ENCODE measurements around the gene ITPRID2. TPM values are rescaled to one million over a fixed set of nuclear protein-coding genes. Genes with fewer than 3 reads are reported as not detected.

ITPRID2 gene
- total RNA-seq, 1 donor from 2014 or later = 100 TPM

DNA sequence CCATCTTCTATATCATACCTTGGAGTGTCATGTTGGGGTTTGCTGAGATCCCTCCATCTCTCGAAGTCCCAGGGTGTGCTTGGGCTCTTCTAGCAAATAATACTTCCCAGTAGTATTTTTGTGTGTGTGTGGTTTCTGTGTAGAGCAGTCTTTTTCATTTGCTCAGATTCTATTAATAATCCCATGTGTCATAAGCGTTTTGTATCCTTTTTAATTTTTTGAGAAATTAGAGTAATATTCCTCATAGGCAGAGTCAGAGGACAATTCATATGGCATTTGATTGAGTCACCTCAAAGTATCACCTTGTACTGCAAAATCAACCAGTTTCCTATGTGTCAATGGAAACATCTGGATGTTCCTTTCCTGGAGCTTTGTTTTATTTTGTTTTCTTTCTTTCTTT is 56.7 kb downstream of the ITPRID2 start:
- Mint-ChIP-seq H3K9me3 (ENCODE audit: unreplicated experiment) (peaks cover 7% of the 10 kb centered on the region), H3K27ac (ENCODE audit: unreplicated experiment) (no peak overlapping the region), H3K4me1 (ENCODE audit: unreplicated experiment) (peaks cover 36% of the 10 kb centered on the region), H3K4me3 (ENCODE audit: unreplicated experiment) (no peak overlapping the region), H3K36me3 (ENCODE audit: unreplicated experiment) (no peaks in the 10 kb centered on the region), H3K27me3 (ENCODE audit: unreplicated experiment) (no peaks in the 10 kb centered on the region)
- TF ChIP-seq, protein P1, sequence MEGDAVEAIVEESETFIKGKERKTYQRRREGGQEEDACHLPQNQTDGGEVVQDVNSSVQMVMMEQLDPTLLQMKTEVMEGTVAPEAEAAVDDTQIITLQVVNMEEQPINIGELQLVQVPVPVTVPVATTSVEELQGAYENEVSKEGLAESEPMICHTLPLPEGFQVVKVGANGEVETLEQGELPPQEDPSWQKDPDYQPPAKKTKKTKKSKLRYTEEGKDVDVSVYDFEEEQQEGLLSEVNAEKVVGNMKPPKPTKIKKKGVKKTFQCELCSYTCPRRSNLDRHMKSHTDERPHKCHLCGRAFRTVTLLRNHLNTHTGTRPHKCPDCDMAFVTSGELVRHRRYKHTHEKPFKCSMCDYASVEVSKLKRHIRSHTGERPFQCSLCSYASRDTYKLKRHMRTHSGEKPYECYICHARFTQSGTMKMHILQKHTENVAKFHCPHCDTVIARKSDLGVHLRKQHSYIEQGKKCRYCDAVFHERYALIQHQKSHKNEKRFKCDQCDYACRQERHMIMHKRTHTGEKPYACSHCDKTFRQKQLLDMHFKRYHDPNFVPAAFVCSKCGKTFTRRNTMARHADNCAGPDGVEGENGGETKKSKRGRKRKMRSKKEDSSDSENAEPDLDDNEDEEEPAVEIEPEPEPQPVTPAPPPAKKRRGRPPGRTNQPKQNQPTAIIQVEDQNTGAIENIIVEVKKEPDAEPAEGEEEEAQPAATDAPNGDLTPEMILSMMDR (IDR thresholded peaks at IDR 0.05) = no peak
- DNase-seq (ENCODE audit: extremely low spot score, unreplicated experiment) = no peak

GRCh38 chr2:181949047-181949446 is 57.5 kb downstream of the ITPRID2 start:
- Mint-ChIP-seq H3K4me3 (ENCODE audit: unreplicated experiment) (no peak overlapping the region), H3K4me1 (ENCODE audit: unreplicated experiment) (peaks cover 40% of the 10 kb centered on the region), H3K9me3 (ENCODE audit: unreplicated experiment) (peaks cover 7% of the 10 kb centered on the region), H3K27ac (ENCODE audit: unreplicated experiment) (no peak overlapping the region), H3K36me3 (ENCODE audit: unreplicated experiment) (no peaks in the 10 kb centered on the region), H3K27me3 (ENCODE audit: unreplicated experiment) (no peaks in the 10 kb centered on the region)
- TF ChIP-seq, protein P1 (IDR thresholded peaks at IDR 0.05) = no peak
- no peak for DNase-seq (ENCODE audit: extremely low spot score, unreplicated experiment)

- Mint-ChIP-seq H3K36me3 (ENCODE audit: unreplicated experiment) (no peaks in the 10 kb centered on the region), H3K4me3 (ENCODE audit: unreplicated experiment) (no peak overlapping the region), H3K4me1 (ENCODE audit: unreplicated experiment) (peaks cover 50% of the 10 kb centered on the region), H3K27ac (ENCODE audit: unreplicated experiment) (peak overlapping the region; percentile 14), H3K27me3 (ENCODE audit: unreplicated experiment) (no peaks in the 10 kb centered on the region), H3K9me3 (ENCODE audit: unreplicated experiment) (peaks cover 7% of the 10 kb centered on the region)
- TF ChIP-seq, protein P1 (IDR thresholded peaks at IDR 0.05) = no peak
- no peak for DNase-seq (ENCODE audit: extremely low spot score, unreplicated experiment)
Measured at GRCh38 chr2:181952404-181953226, 61.1 kb downstream of the ITPRID2 start.

- Mint-ChIP-seq H3K9me3 (ENCODE audit: unreplicated experiment) (peaks cover 3% of the 10 kb centered on the region), H3K27me3 (ENCODE audit: unreplicated experiment) (no peaks in the 10 kb centered on the region), H3K27ac (ENCODE audit: unreplicated experiment) (no peak overlapping the region), H3K4me3 (ENCODE audit: unreplicated experiment) (no peak overlapping the region), H3K4me1 (ENCODE audit: unreplicated experiment) (peaks cover 43% of the 10 kb centered on the region), H3K36me3 (ENCODE audit: unreplicated experiment) (no peaks in the 10 kb centered on the region)
- DNase-seq (ENCODE audit: extremely low spot score, unreplicated experiment) = no peak
- TF ChIP-seq, protein P1 (IDR thresholded peaks at IDR 0.05) = peak; percentile 57
Measured at GRCh38 chr2:181953881-181954537, 62.5 kb downstream of the ITPRID2 start.

- H3K9me3 Mint-ChIP-seq (ENCODE audit: unreplicated experiment) = no peaks in the 10 kb centered on the region
- TF ChIP-seq, protein P1 (IDR thresholded peaks at IDR 0.05) = no peak
- no peak for DNase-seq (ENCODE audit: extremely low spot score, unreplicated experiment)
- no peak overlapping the region for H3K27ac Mint-ChIP-seq (ENCODE audit: unreplicated experiment)
- H3K4me1 Mint-ChIP-seq (ENCODE audit: unreplicated experiment) = peaks cover 44% of the 10 kb centered on the region
- no peaks in the 10 kb centered on the region for H3K27me3 Mint-ChIP-seq (ENCODE audit: unreplicated experiment)
- H3K36me3 Mint-ChIP-seq (ENCODE audit: unreplicated experiment) = no peaks in the 10 kb centered on the region
- H3K4me3 Mint-ChIP-seq (ENCODE audit: unreplicated experiment) = no peak overlapping the region
Measured at GRCh38 chr2:181954538-181954883, 63.0 kb downstream of the ITPRID2 start.

Data from osteocyte (in vitro differentiated cells).